ENCODE measurements around the gene ZSWIM8. TPM values are rescaled to one million over a fixed set of nuclear protein-coding genes. Genes with fewer than 3 reads are reported as not detected.

ZSWIM8 gene
- total and polyA plus RNA-seq, 10 of the 15 experiments (the other 5 are each of a cell fraction or from before 2014, with no cell fraction given), result 7.8 to 47.1 (median 23.6) TPM

DNA sequence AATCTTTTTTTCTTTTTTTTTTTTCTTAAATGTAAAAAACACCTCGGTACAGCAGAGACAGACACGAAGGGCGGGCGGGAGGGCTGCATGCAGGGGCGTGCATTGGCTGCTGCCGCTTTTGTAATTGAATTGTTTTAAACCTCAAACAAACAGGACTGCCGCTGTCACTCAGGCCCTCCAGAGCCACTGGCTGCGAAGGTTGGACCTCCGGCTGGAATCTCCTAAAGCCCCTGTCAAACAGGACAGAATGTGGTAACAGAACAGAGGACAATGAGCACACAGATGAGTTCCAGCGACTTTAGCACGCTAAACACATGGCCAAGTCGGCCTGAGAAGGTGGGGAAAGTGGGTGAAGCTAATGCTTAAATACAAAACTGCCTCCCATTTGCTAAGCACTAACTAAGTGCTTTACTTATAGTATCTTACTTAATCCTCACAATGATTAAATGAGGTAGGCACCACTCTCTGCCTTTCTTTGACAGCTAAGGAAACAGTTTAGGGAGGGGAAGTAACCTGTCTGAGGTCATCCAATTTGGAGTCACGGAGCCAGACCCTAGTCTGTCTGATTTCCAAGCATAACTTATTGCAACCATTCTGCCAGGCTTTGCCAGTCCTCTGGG, 29.0 kb downstream of the ZSWIM8 start (continued):
- TF ChIP-seq, protein P1, sequence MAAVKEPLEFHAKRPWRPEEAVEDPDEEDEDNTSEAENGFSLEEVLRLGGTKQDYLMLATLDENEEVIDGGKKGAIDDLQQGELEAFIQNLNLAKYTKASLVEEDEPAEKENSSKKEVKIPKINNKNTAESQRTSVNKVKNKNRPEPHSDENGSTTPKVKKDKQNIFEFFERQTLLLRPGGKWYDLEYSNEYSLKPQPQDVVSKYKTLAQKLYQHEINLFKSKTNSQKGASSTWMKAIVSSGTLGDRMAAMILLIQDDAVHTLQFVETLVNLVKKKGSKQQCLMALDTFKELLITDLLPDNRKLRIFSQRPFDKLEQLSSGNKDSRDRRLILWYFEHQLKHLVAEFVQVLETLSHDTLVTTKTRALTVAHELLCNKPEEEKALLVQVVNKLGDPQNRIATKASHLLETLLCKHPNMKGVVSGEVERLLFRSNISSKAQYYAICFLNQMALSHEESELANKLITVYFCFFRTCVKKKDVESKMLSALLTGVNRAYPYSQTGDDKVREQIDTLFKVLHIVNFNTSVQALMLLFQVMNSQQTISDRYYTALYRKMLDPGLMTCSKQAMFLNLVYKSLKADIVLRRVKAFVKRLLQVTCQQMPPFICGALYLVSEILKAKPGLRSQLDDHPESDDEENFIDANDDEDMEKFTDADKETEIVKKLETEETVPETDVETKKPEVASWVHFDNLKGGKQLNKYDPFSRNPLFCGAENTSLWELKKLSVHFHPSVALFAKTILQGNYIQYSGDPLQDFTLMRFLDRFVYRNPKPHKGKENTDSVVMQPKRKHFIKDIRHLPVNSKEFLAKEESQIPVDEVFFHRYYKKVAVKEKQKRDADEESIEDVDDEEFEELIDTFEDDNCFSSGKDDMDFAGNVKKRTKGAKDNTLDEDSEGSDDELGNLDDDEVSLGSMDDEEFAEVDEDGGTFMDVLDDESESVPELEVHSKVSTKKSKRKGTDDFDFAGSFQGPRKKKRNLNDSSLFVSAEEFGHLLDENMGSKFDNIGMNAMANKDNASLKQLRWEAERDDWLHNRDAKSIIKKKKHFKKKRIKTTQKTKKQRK (IDR thresholded peaks at IDR 0.05; ENCODE audit: low read depth, low read length), result no peak

DNA sequence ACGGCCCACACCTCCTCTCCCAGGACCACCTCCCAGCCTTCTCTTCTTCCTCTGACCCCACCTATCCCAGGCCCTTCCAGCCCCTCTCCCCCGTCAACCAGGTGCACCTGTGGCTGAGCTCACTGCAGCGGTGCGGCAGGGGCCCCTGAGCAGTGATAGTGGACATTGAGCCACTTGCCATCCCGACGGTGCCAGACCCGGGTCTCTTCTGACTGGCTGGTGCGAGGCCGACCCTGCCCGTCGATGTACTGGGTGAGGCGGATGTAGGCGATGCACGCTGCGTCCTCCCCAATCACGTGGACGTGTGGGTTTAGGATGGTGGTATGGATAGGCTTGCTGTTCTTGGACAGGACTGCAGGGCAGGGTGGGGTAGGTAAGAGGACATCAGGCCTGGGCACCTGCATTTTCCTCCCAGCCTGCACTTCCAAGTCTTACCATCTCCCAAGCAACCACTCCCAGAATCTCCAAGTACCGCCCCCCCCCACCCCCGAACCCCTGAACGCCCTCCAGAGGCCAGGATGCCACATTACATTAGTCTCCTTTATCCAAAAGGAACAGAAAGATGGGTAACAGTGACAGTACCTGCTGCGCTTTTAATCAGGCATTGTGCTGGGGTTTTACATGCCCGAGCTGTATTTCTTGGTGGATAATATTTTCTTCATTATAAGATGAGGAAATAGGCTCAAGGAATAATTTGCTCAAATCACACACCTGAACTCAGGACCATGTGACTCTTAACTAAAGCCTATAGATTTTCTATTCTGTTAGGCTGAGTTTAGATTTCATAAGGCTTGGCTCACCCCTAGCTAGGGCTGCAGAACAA, 29.7 kb downstream of the ZSWIM8 start:
- in situ Hi-C loops (cut with MboI) (no loop called here), intact Hi-C loops (cut with micrococcal nuclease; ENCODE audit: unreplicated experiment) (loop anchor here (5.0 kb wide), 1 partner anchor 43 kb away; a partner anchor contains a TSS)
- Histone ChIP-seq H3K9ac (ENCODE audit: control insufficient read depth, insufficient read depth, low read length) (no peak overlapping the region), H4K20me1 (ENCODE audit: control insufficient read depth, insufficient read depth) (no peaks in the 10 kb centered on the region), H3K4me2 (ENCODE audit: control insufficient read depth, insufficient read depth) (no peak overlapping the region), H3K27ac (ENCODE audit: control insufficient read depth, insufficient read depth) (no peak overlapping the region), H2AFZ (ENCODE audit: control insufficient read depth, low read depth, low read length) (no peak overlapping the region), H3K36me3 (ENCODE audit: control insufficient read depth in 2 of 2, insufficient read depth in 2 of 2, low read length in 1 of 2) (peaks cover 4 to 6% of the 10 kb centered on the region in 2 experiments), H3K27me3 (replicated peaks in 1 of 2; ENCODE audit: control insufficient read depth in 2 of 2, insufficient read depth in 2 of 2, low read length in 1 of 2) (no peaks in the 10 kb centered on the region), H3K9me3 (replicated peaks; ENCODE audit: control insufficient read depth, insufficient read depth, low read length) (no peaks in the 10 kb centered on the region), H3K4me3 (no peak overlapping the region), H3K4me1 (ENCODE audit: control insufficient read depth, insufficient read depth, low read length) (peaks cover 3% of the 10 kb centered on the region; the same call in 1 of the 2 replicates), H3K79me2 (ENCODE audit: control insufficient read depth, insufficient read depth, low read length) (peaks cover 12% of the 10 kb centered on the region)
- no TSS peak for BruUV-seq (replicated peaks)
- RAD21 ChIA-PET (ENCODE audit: unreplicated experiment), result interaction anchor here (0.5 kb wide), 1 partner anchor 58 kb away, joined by 3 read pairs; no protein-coding TSS in a partner anchor
- no peak for DNase-seq (ENCODE audit: low read depth, low spot score)
- POLR2A ChIA-PET, result interaction anchor here (0.6 to 1.3 kb wide), 4 partner anchors 11 to 36 kb away, joined by 3 to 5 read pairs (median 4); no protein-coding TSS in a partner anchor
- ATAC-seq, result no peak
- SMC1A ChIA-PET (ENCODE audit: uncharacterized antibody, unreplicated experiment), result interaction anchor here (0.8 to 1.4 kb wide), 3 partner anchors 34 to 436 kb away, joined by 3 to 5 read pairs (median 3); partner anchors contain the start of gene CHCHD1
- no peak for FAIRE-seq
- WGBS (ENCODE audit: insufficient coverage, insufficient replicate concordance, low lambda C conversion rate, missing lambda C conversion rate), result 81% methylated on average over 20 of the region's 22 CpGs
- CTCF ChIA-PET, result interaction anchor here (0.6 to 2.5 kb wide), 8 partner anchors 13 to 285 kb away, joined by 3 to 9 read pairs (median 4); partner anchors contain the start of gene CHCHD1
- TF ChIP-seq E2F8 (IDR thresholded peaks at IDR 0.05; ENCODE audit: low read depth, partially characterized antibody) (no peak), MXI1 (IDR thresholded peaks at IDR 0.05; ENCODE audit: low read depth, low read length) (no peak)
- TF ChIP-seq, protein P2, sequence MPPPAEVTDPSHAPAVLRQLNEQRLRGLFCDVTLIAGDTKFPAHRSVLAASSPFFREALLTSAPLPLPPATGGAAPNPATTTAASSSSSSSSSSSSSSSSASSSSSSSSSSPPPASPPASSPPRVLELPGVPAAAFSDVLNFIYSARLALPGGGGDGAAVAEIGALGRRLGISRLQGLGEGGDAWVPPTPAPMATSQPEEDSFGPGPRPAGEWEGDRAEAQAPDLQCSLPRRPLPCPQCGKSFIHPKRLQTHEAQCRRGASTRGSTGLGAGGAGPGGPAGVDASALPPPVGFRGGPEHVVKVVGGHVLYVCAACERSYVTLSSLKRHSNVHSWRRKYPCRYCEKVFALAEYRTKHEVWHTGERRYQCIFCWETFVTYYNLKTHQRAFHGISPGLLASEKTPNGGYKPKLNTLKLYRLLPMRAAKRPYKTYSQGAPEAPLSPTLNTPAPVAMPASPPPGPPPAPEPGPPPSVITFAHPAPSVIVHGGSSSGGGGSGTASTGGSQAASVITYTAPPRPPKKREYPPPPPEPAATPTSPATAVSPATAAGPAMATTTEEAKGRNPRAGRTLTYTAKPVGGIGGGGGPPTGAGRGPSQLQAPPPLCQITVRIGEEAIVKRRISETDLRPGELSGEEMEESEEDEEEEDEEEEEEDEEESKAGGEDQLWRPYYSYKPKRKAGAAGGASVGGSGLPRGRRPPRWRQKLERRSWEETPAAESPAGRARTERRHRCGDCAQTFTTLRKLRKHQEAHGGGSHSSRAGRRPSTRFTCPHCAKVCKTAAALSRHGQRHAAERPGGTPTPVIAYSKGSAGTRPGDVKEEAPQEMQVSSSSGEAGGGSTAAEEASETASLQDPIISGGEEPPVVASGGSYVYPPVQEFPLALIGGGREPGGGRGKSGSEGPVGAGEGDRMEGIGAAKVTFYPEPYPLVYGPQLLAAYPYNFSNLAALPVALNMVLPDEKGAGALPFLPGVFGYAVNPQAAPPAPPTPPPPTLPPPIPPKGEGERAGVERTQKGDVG (CRISPR knock-in tag; IDR thresholded peaks at IDR 0.05), result no peak
- TF ChIP-seq, protein P3, sequence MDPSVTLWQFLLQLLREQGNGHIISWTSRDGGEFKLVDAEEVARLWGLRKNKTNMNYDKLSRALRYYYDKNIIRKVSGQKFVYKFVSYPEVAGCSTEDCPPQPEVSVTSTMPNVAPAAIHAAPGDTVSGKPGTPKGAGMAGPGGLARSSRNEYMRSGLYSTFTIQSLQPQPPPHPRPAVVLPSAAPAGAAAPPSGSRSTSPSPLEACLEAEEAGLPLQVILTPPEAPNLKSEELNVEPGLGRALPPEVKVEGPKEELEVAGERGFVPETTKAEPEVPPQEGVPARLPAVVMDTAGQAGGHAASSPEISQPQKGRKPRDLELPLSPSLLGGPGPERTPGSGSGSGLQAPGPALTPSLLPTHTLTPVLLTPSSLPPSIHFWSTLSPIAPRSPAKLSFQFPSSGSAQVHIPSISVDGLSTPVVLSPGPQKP (IDR thresholded peaks at IDR 0.05; ENCODE audit: low read depth, low read length), result no peak

All from GM12878 (cell line).